ENCODE data around the gene CIROP. TPM values are rescaled to one million over a fixed set of nuclear protein-coding genes. Genes with fewer than 3 reads are reported as not detected.

Gene CIROP
- total RNA-seq, 1 experiment from 2014 or later = not detected

DNA sequence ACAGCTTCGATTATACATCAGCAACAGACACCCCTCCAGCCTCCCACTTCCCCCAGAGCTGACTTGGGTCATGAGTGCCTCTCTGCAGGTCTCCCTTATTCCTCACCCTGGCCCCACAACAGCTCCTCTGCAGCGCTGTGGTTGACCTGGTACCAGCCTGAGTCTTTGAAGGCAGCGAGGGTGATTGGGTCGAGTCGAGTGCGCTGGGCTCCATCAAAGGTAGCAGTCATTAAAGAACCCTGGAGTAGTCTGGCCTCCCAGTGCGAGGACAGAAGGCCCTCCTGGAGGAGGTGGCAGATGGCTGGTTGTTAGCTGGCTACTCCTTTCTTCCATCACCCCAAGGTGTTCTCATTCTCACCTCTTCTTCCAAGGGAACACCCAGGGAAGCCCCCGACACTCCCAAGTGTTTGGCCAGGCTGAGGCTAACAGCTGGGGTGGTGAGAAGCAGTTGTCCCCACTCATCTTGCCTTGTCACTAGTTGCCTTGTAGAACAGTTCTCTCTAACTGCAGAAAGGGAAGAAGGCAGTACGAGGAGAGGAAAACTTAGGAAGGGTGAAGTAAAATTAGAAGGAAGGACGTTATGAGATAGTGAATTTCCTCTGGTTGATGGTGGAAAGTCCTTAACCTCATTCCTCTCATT lies 2.7 kb downstream of the CIROP start:
- DNase-seq (ENCODE audit: low spot score) = no peak
- in situ Hi-C loops (cut with HindIII; ENCODE audit: low sequenced_read_pairs) = no loop called here

DNA sequence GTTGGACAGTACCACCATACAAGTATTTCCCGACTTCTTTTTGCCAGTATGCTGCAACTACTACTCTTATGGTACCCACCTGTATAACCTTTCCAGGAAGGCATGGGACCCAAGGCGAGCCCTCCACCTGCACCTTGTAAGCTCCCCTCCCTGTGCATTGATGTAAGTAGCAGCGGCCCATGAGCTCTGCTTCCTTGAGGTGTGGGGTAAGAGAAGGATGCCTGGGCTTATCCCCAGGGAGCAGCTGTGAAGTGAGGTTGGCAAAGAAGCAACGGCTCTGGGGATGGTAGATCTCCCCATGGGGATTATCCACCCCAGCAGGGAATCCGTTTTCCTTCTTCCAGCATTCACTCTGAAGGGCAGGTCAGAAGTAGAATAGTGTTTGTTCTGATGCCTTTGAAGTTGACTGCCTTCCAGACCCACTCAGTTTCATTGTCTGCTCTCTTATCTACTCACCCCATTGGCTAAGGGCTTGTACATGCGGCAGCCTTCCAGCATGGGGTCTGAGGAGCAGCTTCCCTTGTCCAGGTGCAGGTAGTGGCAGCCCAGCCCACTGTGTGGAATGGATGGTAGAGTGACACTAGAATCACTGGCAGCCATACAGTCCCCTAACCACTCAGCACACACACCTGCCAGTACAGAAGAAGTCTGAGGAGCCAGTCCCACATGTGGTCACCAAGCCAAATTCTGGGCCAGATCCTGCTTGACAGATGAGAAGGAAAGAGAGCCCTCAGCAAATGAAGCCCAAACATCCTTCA lies 3.4 kb downstream of the CIROP start:
- no peak for DNase-seq (ENCODE audit: low spot score)
- in situ Hi-C loops (cut with HindIII; ENCODE audit: low sequenced_read_pairs) = no loop called here

DNA sequence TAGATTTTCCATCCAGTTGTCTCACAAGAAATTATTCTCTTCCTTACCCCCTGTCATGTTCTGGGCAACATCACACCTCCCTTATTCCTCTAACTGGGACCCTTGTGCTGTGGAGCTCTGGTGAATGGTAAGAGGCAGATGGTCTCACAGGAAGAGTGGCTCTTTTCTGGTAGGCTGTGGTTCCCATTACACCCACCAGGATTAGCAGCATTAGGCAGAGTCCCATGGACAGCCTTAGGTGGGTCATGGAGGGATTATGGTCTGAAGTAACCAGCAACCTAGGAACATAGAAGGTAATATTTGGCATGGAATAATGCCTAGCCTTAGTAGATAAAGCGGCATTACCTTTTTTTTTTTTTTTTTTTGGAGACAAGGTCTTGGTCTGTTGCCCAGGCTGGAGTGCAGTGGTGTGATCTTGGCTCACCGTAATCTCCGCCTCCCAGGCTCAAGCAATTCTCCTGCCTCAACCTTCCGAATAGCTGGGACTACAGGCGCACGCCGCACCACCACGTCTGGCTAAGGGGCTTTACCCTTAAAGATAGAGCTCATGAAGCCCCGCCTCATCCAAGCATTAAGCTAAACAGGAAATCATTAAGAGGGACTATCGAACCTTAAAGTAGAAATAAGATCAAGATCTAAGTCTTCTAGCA lies 5.5 kb downstream of the CIROP start:
- in situ Hi-C loops (cut with HindIII; ENCODE audit: low sequenced_read_pairs) = no loop called here
- DNase-seq (ENCODE audit: low spot score) = no peak

DNA sequence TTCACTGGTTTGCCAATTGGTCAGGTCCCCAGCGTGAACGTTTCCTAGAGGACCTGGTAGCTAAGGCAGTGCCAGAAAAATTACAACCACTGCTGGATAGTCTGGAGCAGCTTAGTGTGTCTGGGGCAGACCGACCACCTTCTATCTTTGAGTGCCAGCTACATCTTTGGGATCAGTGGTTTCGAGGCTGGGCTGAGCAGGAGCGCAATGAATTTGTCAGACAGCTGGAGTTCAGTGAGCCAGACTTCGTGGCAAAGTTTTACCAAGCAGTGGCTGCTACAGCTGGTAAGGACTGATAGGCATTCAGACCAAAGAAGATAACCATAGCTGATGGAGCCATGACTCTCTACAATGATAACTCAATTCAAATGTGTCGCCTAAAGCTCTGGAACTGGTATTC lies 7.0 kb downstream of the CIROP start:
- DNase-seq (ENCODE audit: low spot score) = no peak
- in situ Hi-C loops (cut with HindIII; ENCODE audit: low sequenced_read_pairs) = no loop called here

GRCh38 chr14:23095196-23096108 lies 9.3 kb downstream of the CIROP start, which contains the start of gene C14orf119:
Gene C14orf119, plus strand, starts transcription at chr14:23095505. Its CDS starts 2,154 bp downstream, at chr14:23097659.
- DNase-seq (ENCODE audit: low spot score) = peak; percentile 99
- in situ Hi-C loops (cut with HindIII; ENCODE audit: low sequenced_read_pairs) = no loop called here

GRCh38 chr14:23094666-23095195 lies 10.1 kb downstream of the CIROP start, which contains the start of gene ACIN1:
Gene ACIN1, minus strand, starts transcription at chr14:23095136. Its CDS starts 24 bp downstream, at chr14:23095112.
- in situ Hi-C loops (cut with HindIII; ENCODE audit: low sequenced_read_pairs) = no loop called here
- DNase-seq (ENCODE audit: low spot score) = peak; percentile 91

GRCh38 chr14:23093991-23094665 lies 10.7 kb downstream of the CIROP start:
- no peak for DNase-seq (ENCODE audit: low spot score)
- in situ Hi-C loops (cut with HindIII; ENCODE audit: low sequenced_read_pairs) = no loop called here

GRCh38 chr14:23093526-23093925 lies 11.3 kb downstream of the CIROP start:
- in situ Hi-C loops (cut with HindIII; ENCODE audit: low sequenced_read_pairs) = no loop called here
- no peak for DNase-seq (ENCODE audit: low spot score)

DNA sequence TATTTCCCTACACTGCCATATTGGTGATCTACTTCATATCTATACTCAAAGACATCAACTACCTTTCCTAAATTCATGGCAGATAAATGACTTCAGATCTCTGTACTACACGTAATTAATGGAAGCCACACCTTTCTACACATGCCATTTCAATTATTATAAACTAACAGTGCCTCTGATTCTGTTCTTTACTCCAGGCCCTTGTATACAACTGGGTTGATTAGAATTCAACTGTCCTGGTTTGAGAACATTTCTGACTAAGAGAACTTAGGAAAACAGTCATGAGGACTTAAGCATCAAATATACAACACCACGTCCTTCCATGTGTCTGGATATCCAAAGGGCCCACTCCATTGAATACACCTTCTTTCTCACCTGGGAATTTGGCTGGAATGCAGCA lies 11.7 kb downstream of the CIROP start:
- DNase-seq (ENCODE audit: low spot score) = no peak
- in situ Hi-C loops (cut with HindIII; ENCODE audit: low sequenced_read_pairs) = no loop called here

- in situ Hi-C loops (cut with HindIII; ENCODE audit: low sequenced_read_pairs) = no loop called here
- no peak for DNase-seq (ENCODE audit: low spot score)
Observed at GRCh38 chr14:23091294-23092225, 13.2 kb downstream of the CIROP start.

- DNase-seq (ENCODE audit: low spot score) = no peak
- in situ Hi-C loops (cut with HindIII; ENCODE audit: low sequenced_read_pairs) = no loop called here
Observed at GRCh38 chr14:23090254-23090636, 14.5 kb downstream of the CIROP start.

DNA sequence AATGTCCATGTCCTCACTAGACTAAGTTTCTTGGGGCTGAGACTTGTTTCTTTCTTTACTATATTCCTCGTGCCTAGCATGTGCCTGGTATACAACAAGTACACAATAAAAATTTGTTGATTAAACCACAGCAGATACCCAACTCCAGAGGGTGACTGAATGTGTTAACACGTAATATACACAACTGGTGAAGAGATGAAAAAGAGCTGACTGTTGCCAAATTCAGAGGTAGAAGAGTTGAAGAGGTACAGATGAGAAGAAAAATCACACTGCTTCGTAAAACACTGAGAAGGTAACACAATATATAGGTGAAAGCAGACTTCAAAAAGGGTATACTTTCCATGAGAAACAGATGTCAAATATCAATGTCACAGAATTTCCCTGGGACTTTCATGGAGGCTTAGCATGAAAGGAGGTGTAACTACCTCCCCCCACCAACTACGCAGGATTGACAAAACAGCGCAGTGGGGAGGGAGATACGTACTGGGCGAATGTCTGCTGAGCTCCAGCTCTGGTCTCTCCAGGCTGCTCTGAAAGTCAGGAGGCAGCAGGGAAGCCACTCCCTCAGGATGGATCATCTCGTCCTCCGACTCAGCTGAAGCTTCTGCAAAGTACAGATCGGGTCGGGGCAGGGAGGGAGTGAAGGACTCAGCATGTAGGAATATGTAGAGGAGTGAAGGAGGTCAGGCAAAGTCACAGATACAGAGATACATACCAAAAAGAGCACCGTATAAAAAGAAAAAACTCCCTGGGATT lies 15.1 kb downstream of the CIROP start:
- in situ Hi-C loops (cut with HindIII; ENCODE audit: low sequenced_read_pairs) = no loop called here
- DNase-seq (ENCODE audit: low spot score) = no peak

GRCh38 chr14:23086565-23086964 lies 18.2 kb downstream of the CIROP start:
- in situ Hi-C loops (cut with HindIII; ENCODE audit: low sequenced_read_pairs) = no loop called here
- DNase-seq (ENCODE audit: low spot score) = no peak

- in situ Hi-C loops (cut with HindIII; ENCODE audit: low sequenced_read_pairs) = no loop called here
- no peak for DNase-seq (ENCODE audit: low spot score)
Observed at GRCh38 chr14:23085458-23085857, 19.3 kb downstream of the CIROP start.

GRCh38 chr14:23080474-23080873 lies 24.3 kb downstream of the CIROP start:
- in situ Hi-C loops (cut with HindIII; ENCODE audit: low sequenced_read_pairs) = no loop called here
- DNase-seq (ENCODE audit: low spot score) = no peak

DNA sequence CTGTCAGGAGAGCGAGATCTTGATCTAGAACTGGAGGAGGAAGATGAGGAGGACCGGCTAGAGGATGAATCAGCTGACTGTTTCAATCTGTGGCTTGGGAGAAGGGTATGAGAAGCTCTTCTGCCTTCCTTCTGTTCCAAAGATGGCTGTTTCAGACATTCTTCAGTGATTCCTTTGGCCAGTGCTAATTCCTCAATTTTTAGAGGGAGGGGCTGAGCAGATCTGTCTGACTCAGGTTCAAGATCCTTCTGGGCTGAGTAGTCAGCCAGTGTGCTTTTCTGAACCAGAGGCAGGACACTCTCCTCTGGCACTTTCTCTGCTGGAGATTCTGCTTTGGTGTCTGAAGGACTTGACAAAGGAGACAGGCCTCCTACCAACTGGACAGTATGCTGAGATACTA lies 25.1 kb downstream of the CIROP start:
- in situ Hi-C loops (cut with HindIII; ENCODE audit: low sequenced_read_pairs) = no loop called here

GRCh38 chr14:23078692-23079116 lies 26.1 kb downstream of the CIROP start:
- DNase-seq (ENCODE audit: low spot score) = no peak
- in situ Hi-C loops (cut with HindIII; ENCODE audit: low sequenced_read_pairs) = no loop called here

More for the DNA sequence above, 25.1 kb downstream of the CIROP start:
- no peak for DNase-seq (ENCODE audit: low spot score)
